ENCODE data around the gene MYO7B.

- TF ChIP-seq EZH2 (IDR thresholded peaks at IDR 0.05; ENCODE audit: borderline replicate concordance, low read length) (no peak), CTCF (IDR thresholded peaks at IDR 0.05; ENCODE audit: low read length) (no peak)
Observed at GRCh38 chr2:127620866-127621265, 85.4 kb downstream of the MYO7B start.

Measured in OCI-LY1 (cell line).